ENCODE measurements around the gene FLACC1.

The FLACC1 gene

GRCh38 chr2:201357221-201357620 is at the start of gene FLACC1:
FLACC1 (minus strand) TSS chr2:201357345; CDS start chr2:201351404, 5,941 bp downstream.
- DNase-seq (ENCODE audit: extremely low spot score), result no peak
- CTCF ChIA-PET, result interaction anchor here (1.0 kb wide), 1 partner anchor 13 kb away, joined by 3 read pairs; no protein-coding TSS in a partner anchor

GRCh38 chr2:201406077-201406662 is 49.0 kb upstream of the FLACC1 start:
- no peak for DNase-seq (ENCODE audit: extremely low spot score)
- no peak for TF ChIP-seq CTCF (IDR thresholded peaks at IDR 0.05; ENCODE audit: control extremely low read depth, extremely low read depth, low read depth, missing control alignments)
- CTCF ChIA-PET, result no interaction called here
- POLR2A ChIA-PET, result no interaction called here

More at GRCh38 chr2:201357221-201357620, at the start of gene FLACC1:
- TF ChIP-seq CTCF (IDR thresholded peaks at IDR 0.05; ENCODE audit: control extremely low read depth, extremely low read depth, low read depth, missing control alignments), result no peak
- POLR2A ChIA-PET, result no interaction called here

GRCh38 chr2:201404699-201405280 is 47.6 kb upstream of the FLACC1 start:
- no peak for TF ChIP-seq CTCF (IDR thresholded peaks at IDR 0.05; ENCODE audit: control extremely low read depth, extremely low read depth, low read depth, missing control alignments)
- no peak for DNase-seq (ENCODE audit: extremely low spot score)
- POLR2A ChIA-PET, result no interaction called here
- CTCF ChIA-PET, result interaction anchor here (0.8 to 1.5 kb wide), 5 partner anchors 10 to 172 kb away, joined by 3 to 5 read pairs (median 3); no protein-coding TSS in a partner anchor

- no peak for DNase-seq (ENCODE audit: extremely low spot score)
Observed at GRCh38 chr2:201403880-201404279, 46.7 kb upstream of the FLACC1 start.

GRCh38 chr2:201402651-201403562 is 45.8 kb upstream of the FLACC1 start:
- no peak for TF ChIP-seq CTCF (IDR thresholded peaks at IDR 0.05; ENCODE audit: control extremely low read depth, extremely low read depth, low read depth, missing control alignments)
- CTCF ChIA-PET, result interaction anchor here (0.6 to 1.4 kb wide), 3 partner anchors 9 to 313 kb away, joined by 3 read pairs; no protein-coding TSS in a partner anchor
- POLR2A ChIA-PET, result no interaction called here
- no peak for DNase-seq (ENCODE audit: extremely low spot score)

More at GRCh38 chr2:201403880-201404279, 46.7 kb upstream of the FLACC1 start:
- no peak for TF ChIP-seq CTCF (IDR thresholded peaks at IDR 0.05; ENCODE audit: control extremely low read depth, extremely low read depth, low read depth, missing control alignments)
- POLR2A ChIA-PET, result no interaction called here
- CTCF ChIA-PET, result interaction anchor here (0.8 to 1.5 kb wide), 2 partner anchors 39 to 140 kb away, joined by 3 to 5 read pairs; no protein-coding TSS in a partner anchor

- CTCF ChIA-PET, result interaction anchor here (0.9 to 1.4 kb wide), 2 partner anchors 8 to 37 kb away, joined by 3 read pairs; no protein-coding TSS in a partner anchor
- POLR2A ChIA-PET, result no interaction called here
- DNase-seq (ENCODE audit: extremely low spot score), result no peak
- TF ChIP-seq CTCF (IDR thresholded peaks at IDR 0.05; ENCODE audit: control extremely low read depth, extremely low read depth, low read depth, missing control alignments), result no peak
Observed at GRCh38 chr2:201401815-201402214, 44.7 kb upstream of the FLACC1 start.
